CD8-positive, alpha-beta memory T cell (primary cell): ENCODE data around the gene RGS9. TPM values are rescaled to one million over a fixed set of nuclear protein-coding genes. Genes with fewer than 3 reads are reported as not detected.

Experiments
- CTCF ChIA-PET: fragments of 350-600 bp; sonication (Branson Sonifier 250); formaldehyde crosslinking; loops from one replicate; lab custom pipeline; 2021; ENCODE audit warnings: antibody characterized with exemption; lab: Charles Lee
- POLR2A ChIA-PET: fragments of 350-600 bp; sonication (Branson Sonifier 250); formaldehyde crosslinking; loops from one replicate; lab custom pipeline; 2021; ENCODE audit warnings: antibody characterized with exemption; lab: Charles Lee
- DNase-seq, 5 donors: peaks; one replicate each; pipeline versions ENCODE4 v3.0.0 to v3.0.0-alpha.2; 2020 to 2022; ENCODE audit warnings: mixed read lengths in 1 of 5
- H3K27ac ChIP-seq: one replicate; pipeline ENCODE4 v1.7.0; 2013; ENCODE audit warnings: low read depth, mild to moderate bottlenecking, low read length, moderate library complexity
- H3K27me3 ChIP-seq: 2 replicates; pipeline ENCODE4 v1.7.0; 2013; ENCODE audit warnings: low read length, mild to moderate bottlenecking; ENCODE audit not compliant: insufficient read depth, poor library complexity, severe bottlenecking
- H3K36me3 ChIP-seq: 2 replicates; pipeline ENCODE4 v1.7.0; 2013; ENCODE audit warnings: mild to moderate bottlenecking, low read length, moderate library complexity; ENCODE audit not compliant: insufficient read depth
- H3K4me1 ChIP-seq: 2 replicates; pipeline ENCODE4 v1.7.0; 2013; ENCODE audit warnings: mild to moderate bottlenecking, low read length, moderate library complexity; ENCODE audit not compliant: insufficient read depth
- H3K4me3 ChIP-seq: 2 replicates; pipeline ENCODE4 v1.7.0; 2013; ENCODE audit warnings: mild to moderate bottlenecking, low read length
- H3K9me3 ChIP-seq: 2 replicates; pipeline ENCODE4 v1.7.0; 2013; ENCODE audit warnings: mild to moderate bottlenecking, low read length
- H3K27ac Mint-ChIP-seq, 8 donors: one replicate each; pipeline ENCODE4 v1.8.0; 2020 to 2021; ENCODE audit warnings: mixed read lengths in 8 of 8, mild to moderate bottlenecking in 6 of 8, inconsistent platforms in 3 of 8, moderate library complexity in 3 of 8
- H3K27me3 Mint-ChIP-seq, 2 donors: one replicate each; pipeline ENCODE4 v1.8.0; 2020 to 2021; ENCODE audit warnings: mixed read lengths in 2 of 2, mild to moderate bottlenecking in 1 of 2, moderate library complexity in 1 of 2
- H3K36me3 Mint-ChIP-seq, 3 donors: one replicate each; pipeline ENCODE4 v1.8.0; 2020 to 2021; ENCODE audit warnings: mixed read lengths in 3 of 3, inconsistent platforms in 1 of 3, mild to moderate bottlenecking in 1 of 3
- H3K4me1 Mint-ChIP-seq, 3 donors: one replicate each; pipeline ENCODE4 v1.8.0; 2020 to 2021; ENCODE audit warnings: mixed read lengths in 3 of 3, inconsistent platforms in 1 of 3, mild to moderate bottlenecking in 1 of 3
- H3K4me3 Mint-ChIP-seq, 7 donors: one replicate each; pipeline ENCODE4 v1.8.0; 2020 to 2021; ENCODE audit warnings: mixed read lengths in 7 of 7, mild to moderate bottlenecking in 6 of 7, moderate library complexity in 4 of 7, inconsistent platforms in 2 of 7
- H3K9me3 Mint-ChIP-seq, 5 donors: one replicate each; pipeline ENCODE4 v1.8.0; 2020 to 2022; ENCODE audit warnings: mixed read lengths in 5 of 5, mild to moderate bottlenecking in 3 of 5, moderate library complexity in 2 of 5, inconsistent platforms in 1 of 5
- polyA plus RNA-seq: library from polyadenylated mRNA; unstranded; fragments of 300-500 nt; fragmentation: Illumina TruSeq; gene quantifications from one replicate; pipeline ENCODE4 v1.2.3, GENCODE V29; 2021
- total RNA-seq, 2 experiments: library from RNA; stranded (reverse); gene quantifications; one replicate each; pipeline ENCODE4 v1.2.3, GENCODE V29; 2021

The RGS9 gene
- total and polyA plus RNA-seq, 3 experiments from 2014 or later = 1.4 to 8.9 (median 2.6) TPM

GRCh38 chr17:65190467-65191097, 53.4 kb downstream of the RGS9 start:
- Histone ChIP-seq H3K27me3 (no peaks in the 10 kb centered on the region), H3K9me3 (no peaks in the 10 kb centered on the region), H3K4me1 (no peaks in the 10 kb centered on the region), H3K27ac (no peak overlapping the region), H3K36me3 (no peaks in the 10 kb centered on the region), H3K4me3 (no peak overlapping the region)
- H3K4me1 Mint-ChIP-seq = no peaks in the 10 kb centered on the region
- no peaks in the 10 kb centered on the region for H3K36me3 Mint-ChIP-seq
- no peak for DNase-seq
- no peaks in the 10 kb centered on the region for H3K9me3 Mint-ChIP-seq
- no peak overlapping the region for H3K27ac Mint-ChIP-seq
- POLR2A ChIA-PET = no interaction called here
- CTCF ChIA-PET = no interaction called here
- H3K4me3 Mint-ChIP-seq = no peak overlapping the region
- no peaks in the 10 kb centered on the region for H3K27me3 Mint-ChIP-seq

- Histone ChIP-seq H3K4me3 (no peak overlapping the region), H3K36me3 (no peaks in the 10 kb centered on the region), H3K4me1 (no peaks in the 10 kb centered on the region), H3K27me3 (no peaks in the 10 kb centered on the region), H3K9me3 (no peaks in the 10 kb centered on the region), H3K27ac (no peak overlapping the region)
- Mint-ChIP-seq H3K36me3 (no peaks in the 10 kb centered on the region), H3K27ac (peak overlapping the region in 1 of 8 donors; percentile 51), H3K27me3 (no peaks in the 10 kb centered on the region), H3K4me3 (no peak overlapping the region), H3K9me3 (no peaks in the 10 kb centered on the region), H3K4me1 (no peaks in the 10 kb centered on the region)
- ChIA-PET CTCF (interaction anchor here (1.2 to 1.3 kb wide), 2 partner anchors 19 to 55 kb away, joined by 3 to 5 read pairs; partner anchors contain the start of gene RGS9), POLR2A (no interaction called here)
- no peak for DNase-seq
Observed at GRCh38 chr17:65191811-65192740, 54.9 kb downstream of the RGS9 start.

- H3K36me3 ChIP-seq = no peaks in the 10 kb centered on the region
- no peak overlapping the region for H3K4me3 ChIP-seq
- H3K36me3 Mint-ChIP-seq = no peaks in the 10 kb centered on the region
- no peaks in the 10 kb centered on the region for H3K9me3 ChIP-seq
- POLR2A ChIA-PET = no interaction called here
- no peaks in the 10 kb centered on the region for H3K9me3 Mint-ChIP-seq
- H3K4me3 Mint-ChIP-seq = no peak overlapping the region
- H3K27me3 Mint-ChIP-seq = no peaks in the 10 kb centered on the region
- H3K27ac Mint-ChIP-seq = no peak overlapping the region
- H3K4me1 ChIP-seq = no peaks in the 10 kb centered on the region
- peaks cover 0 to under 1% (median under 1%) of the 10 kb centered on the region in 3 donors for H3K4me1 Mint-ChIP-seq
- no peak overlapping the region for H3K27ac ChIP-seq
- DNase-seq = no peak
- CTCF ChIA-PET = interaction anchor here (1.2 to 1.8 kb wide), 3 partner anchors 11 to 56 kb away, joined by 3 to 5 read pairs (median 4); partner anchors contain the start of gene RGS9
- no peaks in the 10 kb centered on the region for H3K27me3 ChIP-seq
Observed at GRCh38 chr17:65193305-65193704, 56.1 kb downstream of the RGS9 start.

GRCh38 chr17:65193716-65194293, 56.6 kb downstream of the RGS9 start:
- H3K36me3 ChIP-seq = no peaks in the 10 kb centered on the region
- POLR2A ChIA-PET = no interaction called here
- Mint-ChIP-seq H3K27ac (peak overlapping the region in 2 of 8 donors; percentile 29 to 30), H3K36me3 (no peaks in the 10 kb centered on the region), H3K27me3 (no peaks in the 10 kb centered on the region), H3K9me3 (no peaks in the 10 kb centered on the region), H3K4me3 (no peak overlapping the region), H3K4me1 (peaks cover 4 to 5% (median 5%) of the 10 kb centered on the region in 3 donors)
- no peak overlapping the region for H3K4me3 ChIP-seq
- CTCF ChIA-PET = interaction anchor here (1.8 kb wide), 1 partner anchor 11 kb away, joined by 4 read pairs; no protein-coding TSS in a partner anchor
- DNase-seq = no peak
- no peaks in the 10 kb centered on the region for H3K4me1 ChIP-seq
- no peaks in the 10 kb centered on the region for H3K9me3 ChIP-seq
- H3K27ac ChIP-seq = no peak overlapping the region
- no peaks in the 10 kb centered on the region for H3K27me3 ChIP-seq

GRCh38 chr17:65194670-65195334, 57.6 kb downstream of the RGS9 start:
- no peaks in the 10 kb centered on the region for H3K27me3 ChIP-seq
- H3K36me3 ChIP-seq = no peaks in the 10 kb centered on the region
- ChIA-PET CTCF (interaction anchor here (0.7 to 2.3 kb wide), 3 partner anchors 12 to 138 kb away, joined by 3 to 6 read pairs (median 4); partner anchors contain the start of gene RGS9), POLR2A (no interaction called here)
- H3K9me3 ChIP-seq = no peaks in the 10 kb centered on the region
- no peaks in the 10 kb centered on the region for H3K9me3 Mint-ChIP-seq
- no peak for DNase-seq
- no peak overlapping the region for H3K27ac ChIP-seq
- H3K4me1 Mint-ChIP-seq = peaks cover 5 to 7% (median 6%) of the 10 kb centered on the region in 3 donors
- no peak overlapping the region for H3K4me3 Mint-ChIP-seq
- no peak overlapping the region for H3K4me3 ChIP-seq
- no peaks in the 10 kb centered on the region for H3K27me3 Mint-ChIP-seq
- H3K4me1 ChIP-seq = no peaks in the 10 kb centered on the region
- H3K27ac Mint-ChIP-seq = no peak overlapping the region
- H3K36me3 Mint-ChIP-seq = no peaks in the 10 kb centered on the region

GRCh38 chr17:65195716-65196115, 58.5 kb downstream of the RGS9 start:
- Mint-ChIP-seq H3K4me3 (no peak overlapping the region), H3K27me3 (no peaks in the 10 kb centered on the region), H3K36me3 (no peaks in the 10 kb centered on the region), H3K4me1 (peaks cover 5 to 7% (median 6%) of the 10 kb centered on the region in 3 donors), H3K9me3 (no peaks in the 10 kb centered on the region), H3K27ac (no peak overlapping the region)
- Histone ChIP-seq H3K9me3 (no peaks in the 10 kb centered on the region), H3K27me3 (no peaks in the 10 kb centered on the region), H3K4me1 (no peaks in the 10 kb centered on the region), H3K36me3 (no peaks in the 10 kb centered on the region), H3K27ac (no peak overlapping the region), H3K4me3 (no peak overlapping the region)
- no peak for DNase-seq
- CTCF ChIA-PET = interaction anchor here (0.7 to 2.3 kb wide), 3 partner anchors 10 to 139 kb away, joined by 3 to 6 read pairs (median 3); partner anchors contain the start of gene RGS9
- POLR2A ChIA-PET = no interaction called here

GRCh38 chr17:65196617-65197016, 59.4 kb downstream of the RGS9 start:
- ChIA-PET CTCF (interaction anchor here (1.4 to 2.4 kb wide), 3 partner anchors 11 to 60 kb away, joined by 3 to 7 read pairs (median 6); partner anchors contain the start of gene RGS9), POLR2A (no interaction called here)
- Mint-ChIP-seq H3K9me3 (no peaks in the 10 kb centered on the region), H3K27ac (no peak overlapping the region), H3K4me1 (peaks cover 5 to 7% (median 6%) of the 10 kb centered on the region in 3 donors), H3K27me3 (peaks cover 0 to 2% of the 10 kb centered on the region in 2 donors), H3K36me3 (no peaks in the 10 kb centered on the region), H3K4me3 (no peak overlapping the region)
- Histone ChIP-seq H3K4me3 (no peak overlapping the region), H3K4me1 (no peaks in the 10 kb centered on the region), H3K27ac (no peak overlapping the region), H3K9me3 (no peaks in the 10 kb centered on the region), H3K27me3 (no peaks in the 10 kb centered on the region), H3K36me3 (no peaks in the 10 kb centered on the region)
- no peak for DNase-seq
